SK-N-SH (cell line): ENCODE measurements around the gene CHEK1. TPM values are rescaled to one million over a fixed set of nuclear protein-coding genes. Genes with fewer than 3 reads are reported as not detected.

ENCODE experiments used
- CTCF ChIA-PET: fragments of 300-600, 350-600 bp; formaldehyde crosslinking; extraction: SDS; loops from one replicate; lab custom pipeline; 2021; lab: Yijun Ruan, JAX
- POLR2A ChIA-PET: fragments of 350-600 bp; sonication (Branson Sonifier 250); formaldehyde crosslinking; extraction: SDS; loops from one replicate; lab custom pipeline; 2020; ENCODE audit warnings: antibody characterized with exemption, inconsistent platforms; lab: Yijun Ruan, JAX
- DNase-seq: peaks from one replicate; pipeline ENCODE4 v3.0.0; 2012
- H2AFZ ChIP-seq: fragments of 200-600 bp; sonication (generic); 2 replicates; pipeline ENCODE4 v1.8.1; 2016; ENCODE audit warnings: antibody characterized with exemption, mild to moderate bottlenecking, low read depth
- H3F3A ChIP-seq: fragments of 200-600 bp; sonication (generic); replicated peaks from 2 replicates; pipeline ENCODE3; 2016; ENCODE audit warnings: antibody characterized with exemption, mild to moderate bottlenecking; ENCODE audit not compliant: insufficient read depth
- H3K27ac ChIP-seq, 2 experiments: fragments of 200-500 bp in 1 of 2; fragments of 200-600 bp in 1 of 2; sonication (Bioruptor generic) in 1 of 2; sonication (generic), shearing (Covaris generic) in 1 of 2; 2 replicates each; pipeline versions ENCODE4 v1.5.1 to v1.6.1; 2014 to 2016; ENCODE audit warnings: low read depth in 2 of 2, inconsistent platforms in 1 of 2, low read length in 1 of 2, mild to moderate bottlenecking in 1 of 2, mixed read lengths in 1 of 2
- H3K27me3 ChIP-seq: fragments of 200-600 bp; sonication (generic), shearing (Covaris generic); 2 replicates; pipeline ENCODE4 v1.6.1; 2016; ENCODE audit warnings: mixed run types; ENCODE audit not compliant: insufficient read depth
- H3K36me3 ChIP-seq, 2 experiments: fragments of 200-500 bp in 1 of 2; fragments of 200-600 bp in 1 of 2; sonication (Bioruptor generic) in 1 of 2; sonication (generic) in 1 of 2; replicated peaks in 1 of 2; 2 replicates each; pipeline versions ENCODE3 to v1.5.1; 2014 to 2016; ENCODE audit warnings: low read length in 1 of 2, mild to moderate bottlenecking in 1 of 2; ENCODE audit not compliant: insufficient read depth in 2 of 2, control insufficient read depth in 1 of 2
- H3K4me1 ChIP-seq, 2 experiments: fragments of 200-500 bp in 1 of 2; fragments of 200-600 bp in 1 of 2; sonication (Bioruptor generic) in 1 of 2; sonication (generic), shearing (Covaris generic) in 1 of 2; 2 replicates each; pipeline versions ENCODE4 v1.5.1 to v1.6.1; 2014 to 2016; ENCODE audit warnings: low read depth in 1 of 2, low read length in 1 of 2, mixed run types in 1 of 2; ENCODE audit not compliant: insufficient read depth in 2 of 2, control insufficient read depth in 1 of 2
- H3K4me2 ChIP-seq: fragments of 200-600 bp; sonication (generic), shearing (Covaris generic); 2 replicates; pipeline ENCODE4 v1.6.1; 2017; ENCODE audit warnings: mixed run types
- H3K4me3 ChIP-seq, 2 experiments: fragments of 200-500 bp in 1 of 2; fragments of 200-600 bp in 1 of 2; sonication (Bioruptor generic) in 1 of 2; sonication (generic), shearing (Covaris generic) in 1 of 2; 2 replicates each; pipeline versions ENCODE4 v1.5.1 to v1.8.1; 2014 to 2016; ENCODE audit warnings: low read depth in 2 of 2, inconsistent platforms in 1 of 2, low read length in 1 of 2, mild to moderate bottlenecking in 1 of 2, mixed read lengths in 1 of 2, moderate library complexity in 1 of 2
- H3K79me2 ChIP-seq: fragments of 200-600 bp; sonication (generic); 2 replicates; pipeline ENCODE4 v1.8.1; 2017; ENCODE audit warnings: mild to moderate bottlenecking; ENCODE audit not compliant: insufficient read depth
- H3K9ac ChIP-seq: fragments of 200-600 bp; sonication (generic); 2 replicates; pipeline ENCODE4 v1.6.1; 2017; ENCODE audit warnings: mixed run types
- H3K9me2 ChIP-seq: fragments of 200-600 bp; sonication (generic); 2 replicates; pipeline ENCODE4 v1.6.1; 2017; ENCODE audit warnings: mixed run types
- H3K9me3 ChIP-seq: fragments of 200-600 bp; sonication (generic); 2 replicates; pipeline ENCODE4 v1.6.1; 2017; ENCODE audit warnings: mixed run types, mild to moderate bottlenecking, moderate library complexity
- H4K20me1 ChIP-seq: fragments of 200-600 bp; sonication (generic); 2 replicates; pipeline ENCODE4 v1.6.1; 2017; ENCODE audit warnings: mild to moderate bottlenecking, mixed run types; ENCODE audit not compliant: insufficient read depth
- CHD2 ChIP-seq: fragments of 150-350 bp; IDR thresholded peaks from 2 replicates; pipeline ENCODE4 v1.6.1; 2018; ENCODE audit warnings: low read length; ENCODE audit not compliant: partially characterized antibody
- EP300 ChIP-seq, 2 experiments: IDR thresholded peaks; 2 replicates each; pipeline versions ENCODE4 v1.4.0 to v1.6.1; 2012; ENCODE audit warnings: borderline replicate concordance in 1 of 2, low read depth in 1 of 2, low read length in 1 of 2
- EZH2phosphoT487 ChIP-seq: fragments of 200-600 bp; sonication (generic); IDR thresholded peaks from 2 replicates; pipeline ENCODE4 v1.6.1; 2017; ENCODE audit warnings: low read depth, mixed run types, mild to moderate bottlenecking, antibody characterized with exemption, moderate library complexity, borderline replicate concordance
- FOSL2 ChIP-seq: IDR thresholded peaks from 2 replicates; pipeline ENCODE4 v1.4.0; 2012; ENCODE audit warnings: low read depth, mild to moderate bottlenecking, moderate library complexity, borderline replicate concordance
- FOXJ3 ChIP-seq: sonication (generic); formaldehyde crosslinking; IDR thresholded peaks from 2 replicates; pipeline ENCODE4 v1.5.1; 2020; ENCODE audit warnings: mild to moderate bottlenecking, missing genetic modification reagents
- FOXM1 ChIP-seq: IDR thresholded peaks from 2 replicates; pipeline ENCODE4 v1.4.0; 2012; ENCODE audit warnings: low read depth, mild to moderate bottlenecking
- GABPA ChIP-seq: IDR thresholded peaks from 2 replicates; pipeline ENCODE4 v1.4.0; 2012; ENCODE audit warnings: low read depth, mild to moderate bottlenecking
- GATA2 ChIP-seq: sonication (generic); formaldehyde crosslinking; IDR thresholded peaks from 2 replicates; pipeline ENCODE4 v1.5.0; 2020; ENCODE audit warnings: mild to moderate bottlenecking, missing genetic modification reagents
- JUND ChIP-seq: IDR thresholded peaks from 2 replicates; pipeline ENCODE4 v1.4.0; 2012
- MEF2A ChIP-seq: IDR thresholded peaks from 2 replicates; pipeline ENCODE4 v1.4.0; 2012; ENCODE audit warnings: low read depth, borderline replicate concordance
- RFX5 ChIP-seq: IDR thresholded peaks from 2 replicates; pipeline ENCODE4 v1.6.1; 2012; ENCODE audit warnings: mild to moderate bottlenecking, improper control_type of control experiment, low read length
- SIN3A ChIP-seq: IDR thresholded peaks from 2 replicates; pipeline ENCODE4 v1.6.1; 2012; ENCODE audit warnings: low read depth, mild to moderate bottlenecking, low read length, moderate library complexity, borderline replicate concordance
- TAF1 ChIP-seq: IDR thresholded peaks from 2 replicates; pipeline ENCODE4 v1.6.1; 2012; ENCODE audit warnings: low read depth, mild to moderate bottlenecking, low read length, moderate library complexity, borderline replicate concordance
- TCF12 ChIP-seq: IDR thresholded peaks from 2 replicates; pipeline ENCODE4 v1.4.0; 2012
- TEAD4 ChIP-seq: IDR thresholded peaks from 2 replicates; pipeline ENCODE4 v1.4.0; 2012; ENCODE audit warnings: mild to moderate bottlenecking, borderline replicate concordance; ENCODE audit not compliant: insufficient read depth
- WGBS: methylation state at CpG from one replicate; pipeline ENCODE4 v1.1.6; 2017; ENCODE audit warnings: low lambda C conversion rate; 5-methylcytosine and 5-hydroxymethylcytosine counted together
- polyA plus RNA-seq, 3 experiments: library from polyadenylated mRNA; depleted of rRNA; stranded (reverse); fragments of >200 nt; gene quantifications; 2 replicates each; pipeline ENCODE4 v1.2.3, GENCODE V29; 2012
- TF ChIP-seq, protein P1 (sequence below): fragments of 150-350 bp; IDR thresholded peaks from 2 replicates; pipeline ENCODE4 v1.6.1; 2017; ENCODE audit warnings: antibody characterized with exemption, low read length, low read depth, borderline replicate concordance
- TF ChIP-seq, protein P2 (sequence below): fragments of 200-600 bp; sonication (generic); IDR thresholded peaks from 2 replicates; pipeline ENCODE4 v1.6.1; 2017; ENCODE audit warnings: antibody characterized with exemption, mild to moderate bottlenecking, moderate library complexity
- TF ChIP-seq, protein P3 (sequence below): IDR thresholded peaks from 2 replicates; pipeline ENCODE4 v1.4.0; 2012; ENCODE audit warnings: low read depth
- TF ChIP-seq, protein P4 (sequence below): IDR thresholded peaks from 2 replicates; pipeline ENCODE4 v1.4.0; 2012; ENCODE audit warnings: low read depth, borderline replicate concordance
- TF ChIP-seq, protein P5 (sequence below): IDR thresholded peaks from 2 replicates; pipeline ENCODE4; 2012

The CHEK1 gene
- polyA plus RNA-seq, 1 of the 3 experiments (the other 2 are of a cell fraction), result 12.1 TPM

DNA sequence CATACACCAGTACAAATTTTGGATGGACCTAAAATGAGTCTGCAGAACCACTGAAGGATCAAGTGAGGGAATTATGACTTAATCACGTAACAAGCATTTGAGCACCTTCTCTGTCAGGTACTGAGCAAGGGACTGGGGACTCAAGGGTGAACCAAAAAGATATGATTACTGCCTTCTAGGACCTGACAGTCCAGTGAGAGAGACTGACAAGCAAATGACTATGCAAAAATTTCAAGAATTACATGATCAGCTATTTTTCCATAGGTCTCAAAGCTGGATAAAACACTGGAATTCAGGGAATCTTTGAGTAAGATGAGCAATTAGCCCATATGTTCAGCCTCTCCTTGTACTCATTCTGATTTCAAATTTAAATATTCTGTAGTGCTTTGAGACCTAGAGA lies 37.5 kb upstream of the CHEK1 start:
- ChIA-PET CTCF (interaction anchor here (1.0 kb wide), 1 partner anchor 18 kb away, joined by 3 read pairs; the partner anchor contains the start of gene EI24), POLR2A (no interaction called here)
- WGBS, result 100% methylated on average over 1 of the region's 1 CpG
- Histone ChIP-seq H3K4me2 (no peak overlapping the region), H3K4me3 (no peak overlapping the region), H3K36me3 (peaks cover 20 to 22% of the 10 kb centered on the region in 2 experiments), H3K27me3 (no peaks in the 10 kb centered on the region), H3K9me2 (no peaks in the 10 kb centered on the region), H2AFZ (no peak overlapping the region), H3K27ac (no peak overlapping the region), H3K4me1 (peaks cover 0 to 3% of the 10 kb centered on the region in 2 experiments; a peak in 1 of 4 replicates), H3K9me3 (no peaks in the 10 kb centered on the region), H3F3A (peaks cover 24% of the 10 kb centered on the region), H3K79me2 (peaks cover 13% of the 10 kb centered on the region), H4K20me1 (no peaks in the 10 kb centered on the region), H3K9ac (no peak overlapping the region)
- TF ChIP-seq, protein P1, sequence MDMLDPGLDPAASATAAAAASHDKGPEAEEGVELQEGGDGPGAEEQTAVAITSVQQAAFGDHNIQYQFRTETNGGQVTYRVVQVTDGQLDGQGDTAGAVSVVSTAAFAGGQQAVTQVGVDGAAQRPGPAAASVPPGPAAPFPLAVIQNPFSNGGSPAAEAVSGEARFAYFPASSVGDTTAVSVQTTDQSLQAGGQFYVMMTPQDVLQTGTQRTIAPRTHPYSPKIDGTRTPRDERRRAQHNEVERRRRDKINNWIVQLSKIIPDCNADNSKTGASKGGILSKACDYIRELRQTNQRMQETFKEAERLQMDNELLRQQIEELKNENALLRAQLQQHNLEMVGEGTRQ, result no peak
- TF ChIP-seq MEF2A (no peak), CHD2 (no peak), FOXJ3 (CRISPR knock-in tag) (no peak), TEAD4 (no peak), SIN3A (no peak)
- TF ChIP-seq, protein P2, sequence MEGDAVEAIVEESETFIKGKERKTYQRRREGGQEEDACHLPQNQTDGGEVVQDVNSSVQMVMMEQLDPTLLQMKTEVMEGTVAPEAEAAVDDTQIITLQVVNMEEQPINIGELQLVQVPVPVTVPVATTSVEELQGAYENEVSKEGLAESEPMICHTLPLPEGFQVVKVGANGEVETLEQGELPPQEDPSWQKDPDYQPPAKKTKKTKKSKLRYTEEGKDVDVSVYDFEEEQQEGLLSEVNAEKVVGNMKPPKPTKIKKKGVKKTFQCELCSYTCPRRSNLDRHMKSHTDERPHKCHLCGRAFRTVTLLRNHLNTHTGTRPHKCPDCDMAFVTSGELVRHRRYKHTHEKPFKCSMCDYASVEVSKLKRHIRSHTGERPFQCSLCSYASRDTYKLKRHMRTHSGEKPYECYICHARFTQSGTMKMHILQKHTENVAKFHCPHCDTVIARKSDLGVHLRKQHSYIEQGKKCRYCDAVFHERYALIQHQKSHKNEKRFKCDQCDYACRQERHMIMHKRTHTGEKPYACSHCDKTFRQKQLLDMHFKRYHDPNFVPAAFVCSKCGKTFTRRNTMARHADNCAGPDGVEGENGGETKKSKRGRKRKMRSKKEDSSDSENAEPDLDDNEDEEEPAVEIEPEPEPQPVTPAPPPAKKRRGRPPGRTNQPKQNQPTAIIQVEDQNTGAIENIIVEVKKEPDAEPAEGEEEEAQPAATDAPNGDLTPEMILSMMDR, result no peak
- no peak for DNase-seq

DNA sequence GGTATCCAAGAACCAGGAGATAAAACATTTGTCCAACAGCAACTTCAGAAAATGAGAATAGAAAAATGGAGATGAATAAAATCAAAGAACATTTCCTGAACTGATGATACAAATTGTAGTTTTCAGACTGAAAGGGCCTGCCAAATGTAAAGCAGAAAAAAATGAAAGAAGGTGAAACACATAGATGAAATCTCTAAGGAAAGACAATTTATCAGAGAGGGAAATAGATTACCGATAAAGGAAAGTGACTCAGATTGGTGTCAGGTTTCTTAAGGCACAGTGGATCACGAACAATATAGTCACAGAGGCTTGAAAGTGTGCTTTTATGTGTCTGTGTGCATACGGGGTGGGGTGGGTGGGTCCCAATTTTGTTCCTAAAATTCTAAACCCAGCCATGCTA lies 36.5 kb upstream of the CHEK1 start:
- H3K36me3 ChIP-seq, result peaks cover 10 to 14% of the 10 kb centered on the region in 2 experiments
- H3K79me2 ChIP-seq, result peaks cover 21% of the 10 kb centered on the region
- 0 out of 2 replicates have a peak overlapping the region, but pooled peaks have one; percentile 3 for H3K4me2 ChIP-seq
- POLR2A ChIA-PET, result no interaction called here
- H3K9me2 ChIP-seq, result no peaks in the 10 kb centered on the region
- H3K27me3 ChIP-seq, result no peaks in the 10 kb centered on the region
- no peaks in the 10 kb centered on the region for H3K9me3 ChIP-seq
- H3K4me3 ChIP-seq, result no peak overlapping the region
- no peak for DNase-seq
- H3K9ac ChIP-seq, result no peak overlapping the region
- H3K4me1 ChIP-seq, result peaks cover 0 to 3% of the 10 kb centered on the region in 2 experiments; a peak in 2 of 4 replicates
- no peak overlapping the region; the same call in 1 of the 2 replicates for H2AFZ ChIP-seq
- no peaks in the 10 kb centered on the region for H4K20me1 ChIP-seq
- TF ChIP-seq, protein P3, sequence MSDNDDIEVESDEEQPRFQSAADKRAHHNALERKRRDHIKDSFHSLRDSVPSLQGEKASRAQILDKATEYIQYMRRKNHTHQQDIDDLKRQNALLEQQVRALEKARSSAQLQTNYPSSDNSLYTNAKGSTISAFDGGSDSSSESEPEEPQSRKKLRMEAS, result no peak
- TF ChIP-seq, protein P4, sequence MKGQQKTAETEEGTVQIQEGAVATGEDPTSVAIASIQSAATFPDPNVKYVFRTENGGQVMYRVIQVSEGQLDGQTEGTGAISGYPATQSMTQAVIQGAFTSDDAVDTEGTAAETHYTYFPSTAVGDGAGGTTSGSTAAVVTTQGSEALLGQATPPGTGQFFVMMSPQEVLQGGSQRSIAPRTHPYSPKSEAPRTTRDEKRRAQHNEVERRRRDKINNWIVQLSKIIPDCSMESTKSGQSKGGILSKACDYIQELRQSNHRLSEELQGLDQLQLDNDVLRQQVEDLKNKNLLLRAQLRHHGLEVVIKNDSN, result no peak
- no peak for TF ChIP-seq MEF2A
- peak; percentile 39; the same call in 1 of the 2 replicates for TF ChIP-seq TCF12
- TF ChIP-seq, protein P2, result no peak
- peak; percentile 37; the same call in 1 of the 2 replicates for TF ChIP-seq FOSL2
- no peak for TF ChIP-seq CHD2
- TF ChIP-seq GABPA, result no peak
- TF ChIP-seq RFX5, result no peak
- no peak for TF ChIP-seq TAF1
- no peak for TF ChIP-seq FOXJ3 (CRISPR knock-in tag)
- no peak for TF ChIP-seq GATA2
- TF ChIP-seq FOXM1, result no peak
- TF ChIP-seq, protein P5, sequence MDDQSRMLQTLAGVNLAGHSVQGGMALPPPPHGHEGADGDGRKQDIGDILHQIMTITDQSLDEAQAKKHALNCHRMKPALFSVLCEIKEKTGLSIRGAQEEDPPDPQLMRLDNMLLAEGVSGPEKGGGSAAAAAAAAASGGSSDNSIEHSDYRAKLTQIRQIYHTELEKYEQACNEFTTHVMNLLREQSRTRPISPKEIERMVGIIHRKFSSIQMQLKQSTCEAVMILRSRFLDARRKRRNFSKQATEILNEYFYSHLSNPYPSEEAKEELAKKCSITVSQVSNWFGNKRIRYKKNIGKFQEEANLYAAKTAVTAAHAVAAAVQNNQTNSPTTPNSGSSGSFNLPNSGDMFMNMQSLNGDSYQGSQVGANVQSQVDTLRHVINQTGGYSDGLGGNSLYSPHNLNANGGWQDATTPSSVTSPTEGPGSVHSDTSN, result no peak
- no peak for TF ChIP-seq EZH2phosphoT487
- peak; percentile 44 for TF ChIP-seq JUND
- no peak for TF ChIP-seq EP300 (IDR thresholded peaks at IDR 0.05; ENCODE audit: borderline replicate concordance in 1 of 2, low read depth in 1 of 2, low read length in 1 of 2)
- no peak overlapping the region for H3K27ac ChIP-seq
- CTCF ChIA-PET, result no interaction called here
- H3F3A ChIP-seq, result peaks cover 23% of the 10 kb centered on the region
- WGBS, result 14% methylated on average over 3 of the region's 3 CpGs
